Nephron (organoid): ENCODE measurements around the gene SCT.

Source experiments
- H3K27ac Mint-ChIP-seq, 3 experiments: 2 replicates each; pipeline ENCODE4 v1.8.0; 2020; ENCODE audit warnings: mixed read lengths in 3 of 3, mild to moderate bottlenecking in 2 of 3, moderate library complexity in 1 of 3
- H3K27me3 Mint-ChIP-seq: 2 replicates; pipeline ENCODE4 v1.8.0; 2021; ENCODE audit warnings: low read depth, mild to moderate bottlenecking, moderate library complexity, mixed read lengths
- H3K36me3 Mint-ChIP-seq: 2 replicates; pipeline ENCODE4 v1.8.0; 2020; ENCODE audit warnings: low read depth, mixed read lengths
- H3K4me1 Mint-ChIP-seq: 2 replicates; pipeline ENCODE4 v1.8.0; 2020; ENCODE audit warnings: mixed read lengths
- H3K4me3 Mint-ChIP-seq, 3 experiments: 2 replicates each; pipeline ENCODE4 v1.8.0; 2020; ENCODE audit warnings: mild to moderate bottlenecking in 3 of 3, mixed read lengths in 3 of 3, moderate library complexity in 2 of 3
- H3K9me3 Mint-ChIP-seq: 2 replicates; pipeline ENCODE4 v1.8.0; 2020; ENCODE audit warnings: mixed read lengths
- CTCF ChIP-seq, 3 experiments: fragments of 200-600 bp; sonication (generic); IDR thresholded peaks; one replicate each; pipeline ENCODE4 v1.5.0; 2021; ENCODE audit warnings: antibody characterized with exemption in 3 of 3; ENCODE audit not compliant: unreplicated experiment in 3 of 3

Gene SCT

GRCh38 chr11:662689-663274 lies 35.8 kb upstream of the SCT start:
- Mint-ChIP-seq H3K27ac (no peak overlapping the region), H3K36me3 (peaks cover 37% of the 10 kb centered on the region), H3K9me3 (no peaks in the 10 kb centered on the region), H3K4me3 (no peak overlapping the region), H3K27me3 (no peaks in the 10 kb centered on the region), H3K4me1 (peaks cover 17% of the 10 kb centered on the region)
- peak; percentile 61 to 69 (median 67) for TF ChIP-seq CTCF (IDR thresholded peaks at IDR 0.05; ENCODE audit: unreplicated experiment in 3 of 3)

- TF ChIP-seq CTCF (IDR thresholded peaks at IDR 0.05; ENCODE audit: unreplicated experiment in 3 of 3) = no peak
- Mint-ChIP-seq H3K27ac (no peak overlapping the region), H3K9me3 (no peaks in the 10 kb centered on the region), H3K36me3 (peaks cover 35% of the 10 kb centered on the region), H3K27me3 (no peaks in the 10 kb centered on the region), H3K4me1 (peaks cover 13% of the 10 kb centered on the region), H3K4me3 (no peak overlapping the region)
Observed at GRCh38 chr11:660681-661444, 33.9 kb upstream of the SCT start.

- no peak for TF ChIP-seq CTCF (IDR thresholded peaks at IDR 0.05; ENCODE audit: unreplicated experiment in 3 of 3)
- no peak overlapping the region for H3K4me3 Mint-ChIP-seq
- H3K27me3 Mint-ChIP-seq = no peaks in the 10 kb centered on the region
- H3K27ac Mint-ChIP-seq = no peak overlapping the region
- peaks cover 30% of the 10 kb centered on the region for H3K36me3 Mint-ChIP-seq
- H3K4me1 Mint-ChIP-seq = peaks cover 7% of the 10 kb centered on the region
- no peaks in the 10 kb centered on the region for H3K9me3 Mint-ChIP-seq
Observed at GRCh38 chr11:660281-660680, 33.3 kb upstream of the SCT start.

GRCh38 chr11:659532-660085 lies 32.6 kb upstream of the SCT start:
- no peak for TF ChIP-seq CTCF (IDR thresholded peaks at IDR 0.05; ENCODE audit: unreplicated experiment in 3 of 3)
- no peaks in the 10 kb centered on the region for H3K27me3 Mint-ChIP-seq
- no peaks in the 10 kb centered on the region for H3K9me3 Mint-ChIP-seq
- peaks cover 4% of the 10 kb centered on the region for H3K4me1 Mint-ChIP-seq
- peaks cover 33% of the 10 kb centered on the region for H3K36me3 Mint-ChIP-seq
- H3K4me3 Mint-ChIP-seq = no peak overlapping the region
- H3K27ac Mint-ChIP-seq = no peak overlapping the region

- Mint-ChIP-seq H3K4me1 (no peaks in the 10 kb centered on the region), H3K27me3 (no peaks in the 10 kb centered on the region), H3K4me3 (no peak overlapping the region), H3K27ac (no peak overlapping the region), H3K9me3 (no peaks in the 10 kb centered on the region), H3K36me3 (peaks cover 27% of the 10 kb centered on the region)
- no peak for TF ChIP-seq CTCF (IDR thresholded peaks at IDR 0.05; ENCODE audit: unreplicated experiment in 3 of 3)
Observed at GRCh38 chr11:657691-658126, 30.7 kb upstream of the SCT start.
